ENCODE data around the gene XXYLT1.

XXYLT1 gene

DNA sequence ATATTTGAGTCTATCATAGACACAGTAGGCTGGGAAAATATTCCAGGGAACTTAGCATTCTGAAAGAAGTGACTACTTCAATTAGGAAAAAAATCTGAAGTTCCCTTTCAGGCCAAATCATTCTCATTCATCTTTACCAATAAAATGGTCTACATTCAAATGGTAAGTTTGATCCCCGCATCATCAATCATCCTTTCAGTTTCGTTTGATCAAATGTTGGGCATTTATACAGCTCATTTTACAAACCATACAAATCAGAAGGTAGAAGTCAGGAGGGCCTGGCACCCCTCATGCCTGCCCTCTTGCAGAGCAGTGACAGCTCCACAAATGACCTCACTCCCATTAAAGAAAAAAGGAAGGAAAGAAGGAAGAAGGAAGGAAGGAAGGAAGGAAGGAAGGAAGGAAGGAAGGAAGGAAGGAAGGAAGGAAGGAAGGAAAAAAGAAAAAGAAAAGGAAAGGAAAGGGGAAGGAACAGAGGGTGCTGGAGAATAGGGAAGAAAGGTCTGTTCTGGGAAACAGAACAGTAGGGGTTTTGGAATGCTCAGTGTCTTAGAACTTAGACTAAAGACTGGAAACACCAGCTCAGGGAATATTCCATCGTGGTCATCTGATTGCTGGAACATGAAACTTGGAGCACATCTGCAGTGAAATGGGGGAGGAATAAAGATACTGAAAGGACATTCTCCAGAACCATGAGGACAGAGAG is 86.1 kb downstream of the XXYLT1 start:
- no peak for DNase-seq (ENCODE audit: low read depth in 2 of 2)

DNA sequence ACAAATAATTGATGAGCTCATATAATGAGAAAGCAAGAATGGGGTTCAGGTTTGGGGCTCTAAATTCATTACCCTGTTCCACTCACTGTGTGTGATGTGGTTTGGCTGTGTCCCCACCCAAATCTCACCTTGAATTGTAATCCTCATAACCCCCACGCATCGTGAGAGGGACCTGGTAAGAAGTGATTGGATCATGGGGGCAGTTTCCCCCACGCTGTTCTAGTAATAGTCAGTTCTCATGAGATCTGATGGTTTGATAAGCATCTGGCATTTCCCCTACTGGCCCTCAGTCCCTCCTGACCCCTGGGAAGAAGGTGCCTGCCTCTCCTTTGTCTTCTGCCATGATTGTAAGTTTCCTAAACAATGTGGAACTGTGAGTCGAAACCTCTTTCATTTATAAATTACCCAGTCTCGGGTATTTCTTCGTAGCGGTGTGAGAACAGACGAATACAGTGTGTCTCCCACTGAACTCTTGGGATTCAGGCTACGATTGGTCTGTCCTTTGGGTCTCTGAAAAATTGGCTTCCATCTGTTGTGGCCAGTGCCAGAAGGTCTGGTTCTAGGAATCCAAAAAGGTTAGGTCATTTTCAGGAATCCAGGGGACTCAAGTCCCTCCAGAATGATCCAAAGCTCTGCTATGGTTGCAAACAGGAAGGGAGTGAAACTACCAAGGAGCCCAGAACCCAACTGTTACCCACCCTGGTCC is 87.7 kb downstream of the XXYLT1 start:
- DNase-seq (ENCODE audit: low read depth in 2 of 2) = no peak

DNA sequence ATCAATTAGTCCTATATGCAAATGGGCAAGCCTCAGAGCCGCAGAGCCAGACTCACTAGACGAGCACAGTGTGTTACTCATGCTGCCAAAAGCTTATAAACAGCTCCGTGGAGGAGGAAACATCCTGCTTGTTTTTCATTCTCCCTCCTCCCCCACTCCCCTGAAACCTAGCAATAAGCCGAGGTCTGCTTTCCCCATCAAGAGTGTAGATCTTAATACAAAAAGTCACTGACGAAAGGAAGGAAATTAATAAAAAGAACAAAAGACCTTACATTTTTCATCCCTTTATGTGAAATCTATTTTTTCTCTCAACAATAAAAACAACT is 88.5 kb downstream of the XXYLT1 start:
- DNase-seq (ENCODE audit: low read depth in 2 of 2) = no peak

DNA sequence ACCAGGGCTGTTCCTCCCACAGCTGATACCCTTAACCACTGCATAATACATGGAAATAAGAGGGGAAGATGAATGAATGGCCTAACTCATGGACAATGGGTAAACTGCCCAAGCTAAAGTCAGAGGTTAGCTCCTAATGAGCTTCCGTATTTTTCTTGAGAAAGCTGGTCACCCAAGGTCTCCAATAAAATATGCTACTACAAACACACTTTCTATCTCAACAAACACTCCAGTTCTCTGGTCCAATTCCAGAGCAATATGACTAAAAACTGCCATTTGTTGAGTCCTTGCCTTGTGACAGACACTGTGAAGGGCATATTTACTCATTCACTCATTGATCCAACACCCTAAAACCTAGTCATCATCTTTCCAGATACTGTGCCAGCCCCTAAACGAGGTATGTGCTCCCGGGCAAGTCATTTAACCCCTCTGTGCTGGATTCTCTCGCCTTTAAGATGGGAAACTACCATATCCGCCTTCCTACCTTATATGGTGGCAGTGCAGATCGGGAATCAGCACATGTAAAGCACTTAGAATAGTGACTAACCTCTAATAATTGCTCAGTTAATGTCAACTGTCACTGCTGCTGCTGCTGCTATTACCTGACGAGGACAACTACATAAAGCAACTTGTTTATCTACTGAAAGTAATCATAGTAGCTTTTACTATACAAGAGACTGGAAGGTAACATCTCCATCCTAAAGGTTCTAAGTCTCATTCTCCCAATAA is 89.1 kb downstream of the XXYLT1 start:
- DNase-seq (ENCODE audit: low read depth in 2 of 2) = no peak

DNA sequence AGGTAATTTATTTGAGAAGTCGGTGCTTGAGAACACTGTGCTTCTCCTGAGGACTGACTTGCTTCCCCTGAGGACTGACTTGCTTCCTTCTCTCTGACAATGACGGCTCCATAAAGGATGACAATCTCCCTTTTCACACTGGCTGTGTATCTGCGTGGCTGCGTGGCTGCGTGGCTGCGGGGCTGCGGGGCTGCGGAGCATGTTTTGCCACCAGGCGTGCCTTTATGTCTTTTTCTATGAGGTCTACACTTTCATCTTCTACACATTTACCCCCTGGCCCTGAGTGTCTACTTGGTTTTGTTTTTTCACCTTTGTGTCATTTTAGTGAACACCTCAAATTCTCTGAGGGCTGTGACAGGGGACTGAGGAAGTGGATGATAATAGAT is 89.9 kb downstream of the XXYLT1 start:
- no peak for DNase-seq (ENCODE audit: low read depth in 2 of 2)

DNA sequence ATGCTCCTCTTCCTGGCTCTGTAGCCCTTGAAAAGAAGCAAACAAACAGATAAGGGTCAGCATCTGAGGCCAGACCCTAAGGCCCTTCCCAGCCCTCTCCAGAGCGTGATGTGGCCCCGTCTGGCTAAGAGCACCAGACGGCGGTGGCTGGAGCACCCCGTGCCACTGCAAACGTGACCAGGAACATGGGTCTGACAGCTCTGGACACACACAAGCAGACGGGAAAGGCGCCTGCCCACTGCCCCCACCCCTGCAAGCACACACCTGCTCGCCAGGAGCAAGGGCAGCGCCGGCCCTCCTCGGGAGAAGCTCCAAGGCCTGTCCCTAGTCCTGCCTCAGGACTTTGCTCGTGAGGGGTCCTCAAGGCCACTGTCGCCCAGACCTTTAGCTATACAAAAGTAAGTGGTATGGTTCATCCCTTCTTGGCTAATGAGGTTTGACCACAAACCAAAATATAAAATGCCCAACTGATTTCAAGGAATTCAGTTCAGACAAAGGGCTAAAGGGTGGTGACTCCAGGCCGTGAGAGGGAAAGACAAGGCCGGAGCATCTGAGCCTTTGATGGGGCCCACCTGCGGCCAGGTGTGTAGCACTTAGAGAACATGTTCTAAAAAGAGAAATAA is 90.4 kb downstream of the XXYLT1 start:
- DNase-seq (ENCODE audit: low read depth in 2 of 2) = no peak

DNA sequence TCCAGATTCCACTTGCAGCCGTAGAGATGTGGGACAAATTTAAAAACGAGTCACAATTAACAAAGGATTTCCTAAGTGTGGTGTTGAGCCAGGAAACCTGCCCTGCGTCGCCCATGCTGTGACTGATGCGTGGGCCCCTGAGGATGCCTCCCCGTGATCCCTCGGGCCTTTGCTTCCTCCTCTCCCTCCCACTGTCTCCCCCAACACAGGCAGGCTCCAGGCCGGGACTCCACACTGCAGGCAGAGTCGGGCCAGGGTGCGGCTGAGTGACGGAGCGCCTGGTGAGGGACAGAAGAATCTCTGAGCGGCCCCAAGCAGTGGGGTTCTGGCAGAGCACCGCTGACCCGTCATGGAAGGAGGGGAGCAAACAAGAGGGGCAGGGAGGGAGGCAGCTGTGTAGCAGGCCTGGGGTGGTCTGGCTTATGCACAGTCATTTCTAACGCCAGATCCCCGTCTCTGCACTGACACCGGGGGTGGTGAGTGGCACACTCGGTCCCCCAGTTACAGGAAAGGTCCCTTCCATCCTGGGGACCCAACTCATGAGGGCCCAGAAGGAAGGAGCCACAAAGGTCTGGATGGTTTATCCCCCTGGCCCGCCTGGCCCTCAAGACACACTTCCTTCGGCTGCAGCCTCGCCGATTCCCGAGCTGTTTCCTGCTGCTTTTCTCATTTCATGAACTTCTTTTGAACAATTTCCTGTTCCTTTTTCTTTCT is 91.0 kb downstream of the XXYLT1 start:
- DNase-seq (ENCODE audit: low read depth in 2 of 2) = no peak

DNA sequence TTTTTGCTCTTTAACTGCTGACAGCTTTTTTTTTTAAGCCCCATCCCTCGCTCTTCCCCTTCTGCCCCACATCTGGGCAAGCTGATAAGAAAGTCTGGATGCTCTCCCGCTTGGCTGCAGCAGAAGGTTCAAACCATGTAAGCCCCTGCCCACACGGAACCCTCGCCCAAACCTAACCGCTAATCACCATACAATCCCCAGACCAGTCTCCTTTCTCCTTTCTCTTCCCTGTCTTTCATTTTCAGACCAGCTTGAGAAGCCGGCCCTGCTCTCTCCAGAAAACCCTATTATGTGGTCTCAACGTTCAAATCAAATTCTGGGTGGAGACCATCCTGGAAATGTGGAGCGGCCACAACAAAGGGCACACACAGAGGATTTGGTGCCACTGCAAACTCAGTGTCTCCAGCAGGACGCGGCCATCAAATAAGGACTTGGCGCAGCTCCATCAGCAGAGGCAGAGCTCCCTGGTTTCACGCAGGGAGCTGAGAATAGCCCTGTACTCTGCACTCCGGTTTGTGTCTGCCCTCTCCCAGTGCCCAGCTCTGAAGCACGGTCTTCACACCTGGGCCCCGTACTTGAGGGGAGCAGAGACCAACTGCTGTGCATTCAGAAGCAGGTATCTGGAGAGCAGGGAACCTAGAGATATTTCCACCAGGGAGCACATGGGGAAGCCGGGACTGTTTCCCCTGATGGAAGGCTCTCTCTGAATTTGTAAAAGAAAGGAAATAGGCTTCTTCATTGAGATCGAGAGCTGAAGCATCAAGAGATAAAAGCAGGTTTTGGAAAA is 92.6 kb downstream of the XXYLT1 start:
- no peak for DNase-seq (ENCODE audit: low read depth in 2 of 2)

DNA sequence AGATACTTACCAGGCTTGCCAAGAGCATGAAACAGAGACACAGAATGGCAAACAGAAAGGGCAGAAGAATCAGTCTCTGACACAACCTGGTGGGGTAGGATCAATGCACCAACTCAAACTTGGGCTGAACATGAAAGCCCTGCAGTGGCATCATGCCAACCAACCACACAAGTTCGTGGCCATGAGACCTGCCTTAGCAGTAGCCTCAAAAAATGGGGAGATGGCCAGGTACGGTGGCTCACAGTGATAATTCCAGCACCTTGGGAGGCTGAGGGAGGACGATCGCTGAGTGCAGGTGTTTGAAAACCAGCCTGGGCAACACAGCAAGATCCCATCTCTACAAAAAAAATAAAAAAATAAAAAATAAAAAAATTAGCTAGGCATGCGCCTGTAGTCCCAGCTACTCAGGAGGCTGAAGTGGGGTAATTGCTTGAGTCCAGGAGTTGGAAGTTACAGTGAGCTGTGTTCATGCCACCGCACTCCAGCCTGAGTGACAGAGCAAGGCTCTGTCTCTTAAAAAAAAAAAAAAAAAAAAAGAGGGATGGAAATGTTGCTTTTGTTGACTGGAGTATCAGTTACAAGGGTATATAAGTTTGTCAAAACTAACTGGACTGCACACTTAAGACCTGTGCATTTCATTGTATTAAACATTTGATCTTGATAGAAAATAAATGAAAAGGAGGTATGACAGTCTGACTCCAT is 93.4 kb downstream of the XXYLT1 start:
- no peak for DNase-seq (ENCODE audit: low read depth in 2 of 2)

DNA sequence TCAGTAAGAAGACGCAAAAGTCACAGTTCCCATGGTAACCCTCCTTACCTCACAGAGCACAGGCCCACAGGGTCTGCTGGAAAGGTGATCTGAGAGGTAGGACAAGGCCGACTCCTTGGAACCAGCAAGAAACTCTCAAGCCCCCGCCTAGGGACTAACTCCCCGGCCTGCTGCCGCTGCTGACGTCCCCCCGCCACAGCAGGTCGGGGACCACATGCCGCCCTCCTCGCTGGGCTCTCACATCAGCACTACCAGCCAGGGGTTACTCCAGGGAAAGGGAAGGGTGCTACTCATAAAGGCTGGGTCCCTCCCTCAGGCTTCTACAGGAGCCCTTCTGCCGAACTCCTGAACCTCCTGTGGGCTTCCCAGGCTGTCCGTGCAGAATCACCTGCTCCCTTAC is 94.2 kb downstream of the XXYLT1 start:
- no peak for DNase-seq (ENCODE audit: low read depth in 2 of 2)

DNA sequence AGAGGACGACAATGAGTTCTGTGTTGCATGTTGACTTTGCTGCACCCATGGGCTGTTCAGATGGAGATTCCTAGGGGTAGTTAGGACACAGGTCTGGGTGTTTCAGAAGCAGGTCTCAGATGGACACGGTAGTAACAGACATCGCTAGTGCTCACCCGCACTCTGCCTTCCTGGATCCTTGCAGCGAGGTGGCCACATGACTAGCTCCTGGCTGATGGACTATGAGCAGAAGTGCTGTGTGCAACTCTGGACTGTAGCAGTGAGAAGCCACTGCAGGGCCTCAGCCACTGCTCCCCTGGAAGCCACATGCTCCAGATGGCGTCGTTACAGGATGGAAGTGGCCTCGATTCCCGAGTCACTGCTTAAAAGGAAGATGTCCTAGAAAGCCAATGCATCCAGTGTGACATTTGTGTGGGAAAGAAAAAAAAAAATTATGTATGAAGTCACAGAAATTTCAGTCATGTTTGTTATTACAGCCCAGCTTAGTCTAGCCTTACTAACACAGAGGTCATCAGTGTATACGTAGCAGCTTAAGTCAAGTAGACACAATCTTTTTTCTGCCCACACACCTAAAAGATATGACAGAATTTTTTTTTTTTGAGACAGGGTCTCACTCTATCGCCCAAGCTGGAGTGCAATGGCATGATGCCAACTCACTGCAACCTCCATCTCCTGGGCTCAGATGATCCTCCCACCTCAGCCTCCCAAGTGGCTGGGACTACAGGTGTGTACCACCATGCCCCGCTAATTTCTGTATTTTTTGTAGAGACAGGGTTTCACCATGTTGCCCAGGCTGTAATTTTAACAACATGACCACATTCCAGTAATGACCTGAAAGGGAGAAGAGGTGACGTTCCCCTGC is 95.3 kb downstream of the XXYLT1 start:
- DNase-seq (ENCODE audit: low read depth in 2 of 2) = no peak

DNA sequence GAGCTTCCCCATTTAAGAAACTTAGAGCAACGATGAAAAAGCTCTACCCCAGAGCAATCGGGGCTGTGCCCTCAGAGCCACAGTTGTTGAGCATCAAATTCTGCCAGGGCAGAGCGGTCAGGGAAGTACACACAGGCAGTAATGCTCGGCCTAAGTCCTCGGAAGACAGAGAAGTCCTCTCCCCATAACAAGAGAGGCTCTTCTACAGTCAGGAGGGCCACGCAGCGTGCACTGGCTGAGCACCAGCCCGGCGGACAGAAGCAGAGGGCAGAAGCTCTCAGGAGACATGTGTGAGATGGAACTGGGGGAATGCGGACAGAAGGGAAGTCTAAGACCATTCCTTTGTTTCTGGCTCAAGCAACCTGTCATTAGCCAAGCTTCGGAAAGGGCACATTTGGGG is 95.9 kb downstream of the XXYLT1 start:
- DNase-seq (ENCODE audit: low read depth in 2 of 2) = no peak

DNA sequence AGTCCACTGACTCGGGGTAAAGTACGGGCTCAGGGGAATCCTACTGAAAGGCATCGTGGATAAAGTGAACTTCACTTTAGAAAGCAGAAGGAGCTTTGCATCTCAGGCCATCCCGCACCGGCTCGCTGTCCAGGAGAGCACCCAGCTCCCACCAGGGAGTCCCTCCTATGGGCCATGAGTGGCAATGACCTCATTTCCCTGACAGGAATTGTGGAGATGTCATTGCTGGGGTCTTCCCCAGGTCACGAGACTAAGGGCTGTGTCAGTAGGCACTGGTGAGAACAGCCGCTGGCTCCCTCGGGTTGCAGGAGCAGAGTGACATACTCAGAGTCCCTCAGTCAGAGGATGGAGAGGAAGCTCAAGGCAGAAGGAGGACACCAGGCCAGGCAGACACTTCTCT is 97.3 kb downstream of the XXYLT1 start:
- no peak for DNase-seq (ENCODE audit: low read depth in 2 of 2)

DNA sequence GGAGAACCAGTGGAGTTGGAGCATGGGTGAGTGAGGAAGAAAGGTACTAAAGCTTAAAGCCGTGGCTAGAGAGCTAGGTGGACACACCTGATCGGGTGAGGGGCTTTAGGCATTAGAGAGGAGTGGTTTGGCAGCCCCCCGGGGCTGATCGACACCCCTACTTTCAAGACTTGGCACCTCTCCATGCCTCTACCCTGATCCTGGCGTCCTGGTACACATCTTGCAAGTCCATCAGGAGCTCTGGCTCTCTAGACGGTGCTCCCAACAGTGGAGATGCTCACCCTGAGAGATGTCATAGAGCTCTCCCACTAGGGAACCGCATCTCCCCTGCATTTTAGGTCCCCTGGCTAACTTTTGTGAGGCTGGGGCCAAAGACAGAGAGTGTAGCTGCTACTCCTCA is 98.1 kb downstream of the XXYLT1 start:
- no peak for DNase-seq (ENCODE audit: low read depth in 2 of 2)

DNA sequence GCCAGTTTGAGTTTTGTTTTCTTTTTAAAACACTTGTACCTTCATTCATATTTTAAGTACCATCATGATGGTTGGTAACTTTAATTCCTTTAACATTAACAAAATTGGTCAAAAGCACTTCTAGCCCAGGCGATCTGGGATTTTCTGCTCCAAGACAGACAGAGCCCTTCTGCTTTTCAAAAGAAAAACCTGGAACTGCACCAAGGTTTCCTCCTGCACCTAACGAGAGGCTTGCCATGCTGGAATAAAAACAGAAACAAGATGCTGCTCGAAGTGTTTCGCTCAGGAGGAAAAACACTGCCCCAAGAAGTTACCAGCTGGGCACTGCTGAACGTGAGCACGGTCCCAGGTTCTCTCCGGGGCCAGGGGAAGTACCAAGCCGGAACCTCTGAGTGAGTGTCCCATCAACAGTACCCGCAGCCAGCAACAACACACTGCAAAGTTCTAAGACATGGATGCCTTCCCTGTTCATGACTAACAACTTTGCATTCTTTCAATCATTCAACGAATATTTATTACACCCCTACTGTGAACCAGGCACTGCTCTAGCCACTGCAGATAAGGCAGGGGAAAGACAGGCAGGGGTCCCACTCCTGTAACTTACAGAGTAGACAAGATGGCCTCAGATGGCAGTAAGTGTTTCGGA is 98.8 kb downstream of the XXYLT1 start:
- DNase-seq (ENCODE audit: low read depth in 2 of 2) = no peak

DNA sequence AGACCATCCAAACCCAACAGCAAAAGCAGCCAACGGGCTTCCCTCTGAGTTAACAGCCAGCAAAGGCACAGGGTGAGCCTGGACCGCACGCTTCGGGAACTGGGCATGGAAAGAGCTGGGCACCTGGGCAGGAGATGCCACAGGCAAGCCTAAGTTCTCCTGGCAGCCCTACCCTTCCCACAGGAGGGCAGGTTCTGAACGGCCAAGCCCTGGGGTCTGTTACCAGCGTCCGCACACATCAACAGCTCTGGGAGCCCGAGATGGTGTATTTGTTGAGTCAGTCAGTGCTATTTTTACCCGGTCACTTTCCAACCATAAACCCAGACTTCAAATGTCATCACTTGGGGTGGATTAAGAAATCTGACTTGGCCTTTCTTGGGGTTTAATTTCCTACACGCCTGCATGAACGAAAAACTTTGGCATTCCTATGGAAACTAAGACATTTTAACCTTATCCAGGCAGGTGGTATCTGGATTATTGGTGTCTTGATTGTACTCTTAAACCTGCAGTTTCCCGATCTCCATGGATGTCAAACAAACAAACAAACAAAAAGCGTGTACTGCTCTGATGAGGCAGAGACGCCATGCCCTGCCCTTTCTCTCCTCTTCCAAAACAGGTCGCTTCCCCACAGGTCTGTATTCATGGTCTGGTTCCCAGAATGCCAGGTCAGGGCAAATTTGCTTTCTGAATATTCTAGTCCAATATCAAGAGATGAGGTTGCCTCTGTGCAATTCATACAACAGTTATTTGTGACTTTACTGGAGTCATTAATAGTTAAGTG is 99.7 kb downstream of the XXYLT1 start:
- DNase-seq (ENCODE audit: low read depth in 2 of 2) = no peak

DNA sequence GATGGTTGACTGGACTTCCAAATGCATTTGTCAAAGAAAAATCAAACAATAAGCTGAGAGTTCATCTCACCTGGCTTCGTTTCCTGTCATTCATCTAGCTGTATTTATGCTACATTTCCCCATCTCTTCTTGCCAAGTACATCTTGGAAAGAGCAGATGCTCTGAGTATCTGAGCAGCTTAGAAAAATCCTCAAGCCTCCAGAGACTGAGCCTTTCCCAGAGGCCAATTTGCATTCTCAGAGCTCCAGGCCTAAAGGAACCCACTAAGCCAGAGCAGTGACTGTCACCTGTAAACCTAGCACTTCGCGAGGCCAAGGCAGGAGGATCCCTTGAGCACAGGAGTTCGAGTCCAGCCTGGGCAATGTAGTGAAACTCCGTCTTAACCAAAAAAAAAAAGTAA is 100.5 kb downstream of the XXYLT1 start:
- no peak for DNase-seq (ENCODE audit: low read depth in 2 of 2)

DNA sequence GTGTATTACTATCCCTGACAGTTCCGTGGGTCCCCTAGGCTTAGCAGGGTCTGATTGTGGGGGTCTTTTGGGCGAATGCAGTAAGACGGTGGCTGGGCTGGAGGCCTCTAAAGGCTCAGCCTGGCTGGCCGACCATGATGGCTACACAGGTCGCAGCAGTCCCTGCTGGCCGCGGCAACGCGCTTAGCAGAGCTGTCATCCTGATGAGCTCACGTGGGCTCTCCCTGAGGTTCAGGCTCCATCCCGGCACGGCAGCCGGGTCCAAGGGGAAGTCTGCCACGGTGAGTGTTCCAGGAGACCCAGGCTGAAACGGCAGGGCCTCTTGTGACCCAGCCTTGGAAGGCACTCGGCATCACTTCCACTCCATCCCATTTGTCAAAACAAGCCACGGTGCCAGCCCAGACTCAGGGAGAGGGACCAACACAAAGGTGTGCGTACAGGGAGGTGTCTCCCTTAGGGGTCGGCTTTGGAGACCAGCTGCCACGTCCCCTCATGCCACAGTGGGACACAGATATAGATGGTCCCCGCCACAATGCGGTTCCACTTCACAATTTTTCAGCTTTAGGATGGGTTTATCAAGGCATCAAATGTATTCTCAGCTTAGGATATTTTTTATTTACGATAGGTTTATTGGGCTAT is 101.8 kb downstream of the XXYLT1 start:
- DNase-seq (ENCODE audit: low read depth in 2 of 2) = no peak
